ENCODE results near the gene CLEC4G.
A peak's percentile ranks its signal among the peaks of the same experiment; 100 is the strongest.

Gene CLEC4G

GRCh38 chr19:7698583-7698982 is 33.3 kb downstream of the CLEC4G start:
- no peak for DNase-seq

- DNase-seq: no peak
These were observed 34.1 kb downstream of the CLEC4G start for GRCh38 chr19:7697721-7698287.

- no peak for DNase-seq
These were observed 37.4 kb downstream of the CLEC4G start for GRCh38 chr19:7694499-7694898.

GRCh38 chr19:7692417-7693088 is 39.4 kb downstream of the CLEC4G start:
- no peak for DNase-seq

- no peak for DNase-seq
These were observed 40.4 kb downstream of the CLEC4G start for GRCh38 chr19:7691497-7691896.

- DNase-seq: no peak
These were observed 41.1 kb downstream of the CLEC4G start for GRCh38 chr19:7690779-7691258.

GRCh38 chr19:7689165-7689564 is 42.7 kb downstream of the CLEC4G start:
- no peak for DNase-seq

GRCh38 chr19:7687177-7687576 is 44.7 kb downstream of the CLEC4G start:
- no peak for DNase-seq

- no peak for DNase-seq
These were observed 46.1 kb downstream of the CLEC4G start for GRCh38 chr19:7685546-7686445.

GRCh38 chr19:7682175-7682855 is 49.6 kb downstream of the CLEC4G start:
- peak in 7 of 51 donors; percentile 8 to 58 (median 25) for DNase-seq

GRCh38 chr19:7681340-7682174 is 50.4 kb downstream of the CLEC4G start:
- DNase-seq: peak in 46 of 51 donors; percentile 4 to 72 (median 43)

- DNase-seq: peak; percentile 12 to 93 (median 74)
These were observed 51.1 kb downstream of the CLEC4G start, which contains the start of gene TRAPPC5 for GRCh38 chr19:7680606-7681339. TSS of gene TRAPPC5 (plus strand) at chr19:7680833. CDS start at chr19:7682254, 1,421 bp downstream.

- no peak for DNase-seq
These were observed 51.9 kb downstream of the CLEC4G start for GRCh38 chr19:7679771-7680605.

- peak in 7 of 51 donors; percentile 0 to 32 (median 8) for DNase-seq
These were observed 52.7 kb downstream of the CLEC4G start for GRCh38 chr19:7678971-7679751.

Data from hypothalamus (tissue), 51 donors.